SJCRH30 (cell line): ENCODE measurements around the gene RER1. TPM values are rescaled to one million over a fixed set of nuclear protein-coding genes. Genes with fewer than 3 reads are reported as not detected.

Experiments used
- DNase-seq, 2 experiments: peaks; one replicate each; pipeline ENCODE4 v3.0.0-alpha.2; 2015 to 2020
- H3K27ac ChIP-seq: fragments of 250-450 bp; sonication (Bioruptor Pico); 2 replicates; pipeline ENCODE4 v1.5.1; 2020; ENCODE audit warnings: mild to moderate bottlenecking, moderate library complexity
- H3K27me3 ChIP-seq: fragments of 250-450 bp; sonication (Bioruptor Pico); 2 replicates; pipeline ENCODE4 v1.5.1; 2020; ENCODE audit warnings: mild to moderate bottlenecking, moderate library complexity
- H3K36me3 ChIP-seq: fragments of 250-450 bp; sonication (Bioruptor Pico); 2 replicates; pipeline ENCODE4 v1.5.1; 2020; ENCODE audit warnings: mild to moderate bottlenecking, moderate library complexity
- H3K4me1 ChIP-seq: fragments of 250-450 bp; sonication (Bioruptor Pico); 2 replicates; pipeline ENCODE4 v1.5.1; 2020; ENCODE audit warnings: mild to moderate bottlenecking, moderate library complexity
- H3K4me3 ChIP-seq: fragments of 250-450 bp; sonication (Bioruptor Pico); 2 replicates; pipeline ENCODE4 v1.5.1; 2020; ENCODE audit warnings: mild to moderate bottlenecking, moderate library complexity
- H3K9me3 ChIP-seq: fragments of 250-450 bp; sonication (Bioruptor Pico); replicated peaks from 2 replicates; pipeline ENCODE4 v1.5.1; 2020; ENCODE audit warnings: mild to moderate bottlenecking, moderate library complexity
- total RNA-seq: library from RNA; depleted of rRNA; stranded (reverse); fragments of >200 nt; shearing (Covaris generic); gene quantifications from 2 replicates; pipeline ENCODE4 v1.2.3, GENCODE V29; 2014

RER1 gene
- total RNA-seq, 1 experiment from 2014 or later = 145 TPM

- Histone ChIP-seq H3K4me3 (no peak overlapping the region), H3K36me3 (no peaks in the 10 kb centered on the region), H3K27me3 (peaks cover 14% of the 10 kb centered on the region; the same call in 1 of the 2 replicates), H3K4me1 (peaks cover 20% of the 10 kb centered on the region), H3K27ac (no peak overlapping the region), H3K9me3 (no peaks in the 10 kb centered on the region)
- DNase-seq = no peak
Measured at GRCh38 chr1:2377751-2378440, 13.7 kb upstream of the RER1 start.

GRCh38 chr1:2378441-2378851 is 13.2 kb upstream of the RER1 start:
- Histone ChIP-seq H3K4me3 (no peak overlapping the region), H3K27me3 (peaks cover 14% of the 10 kb centered on the region; the same call in 1 of the 2 replicates), H3K27ac (no peak overlapping the region), H3K4me1 (peaks cover 20% of the 10 kb centered on the region), H3K36me3 (no peaks in the 10 kb centered on the region), H3K9me3 (no peaks in the 10 kb centered on the region)
- peak; percentile 63 to 71 for DNase-seq

GRCh38 chr1:2378956-2379732 is 12.5 kb upstream of the RER1 start:
- H3K4me3 ChIP-seq = no peak overlapping the region
- H3K9me3 ChIP-seq = no peaks in the 10 kb centered on the region
- peaks cover 14% of the 10 kb centered on the region; the same call in 1 of the 2 replicates for H3K27me3 ChIP-seq
- no peaks in the 10 kb centered on the region for H3K36me3 ChIP-seq
- DNase-seq = peak; percentile 57 to 65
- H3K27ac ChIP-seq = no peak overlapping the region
- H3K4me1 ChIP-seq = peaks cover 20% of the 10 kb centered on the region

- H3K4me3 ChIP-seq = no peak overlapping the region
- no peaks in the 10 kb centered on the region for H3K36me3 ChIP-seq
- H3K4me1 ChIP-seq = peaks cover 20% of the 10 kb centered on the region
- DNase-seq = no peak
- no peak overlapping the region for H3K27ac ChIP-seq
- H3K27me3 ChIP-seq = peaks cover 14% of the 10 kb centered on the region; the same call in 1 of the 2 replicates
- no peaks in the 10 kb centered on the region for H3K9me3 ChIP-seq
Measured at GRCh38 chr1:2379733-2380404, 11.8 kb upstream of the RER1 start.

- Histone ChIP-seq H3K36me3 (no peaks in the 10 kb centered on the region), H3K9me3 (no peaks in the 10 kb centered on the region), H3K27ac (no peak overlapping the region), H3K27me3 (peaks cover 10% of the 10 kb centered on the region; the same call in 1 of the 2 replicates), H3K4me1 (peaks cover 20% of the 10 kb centered on the region), H3K4me3 (no peak overlapping the region)
- DNase-seq = no peak
Measured at GRCh38 chr1:2380816-2381591, 10.6 kb upstream of the RER1 start.

GRCh38 chr1:2381741-2382620 is 9.7 kb upstream of the RER1 start:
- H3K9me3 ChIP-seq = no peaks in the 10 kb centered on the region
- no peaks in the 10 kb centered on the region for H3K36me3 ChIP-seq
- H3K27ac ChIP-seq = no peak overlapping the region
- DNase-seq = peak; percentile 89 to 91
- H3K4me3 ChIP-seq = no peak overlapping the region
- peaks cover 20% of the 10 kb centered on the region for H3K4me1 ChIP-seq
- peaks cover 9% of the 10 kb centered on the region; the same call in 1 of the 2 replicates for H3K27me3 ChIP-seq

GRCh38 chr1:2382621-2383361 is 8.8 kb upstream of the RER1 start:
- no peak overlapping the region for H3K4me3 ChIP-seq
- H3K27ac ChIP-seq = no peak overlapping the region
- peaks cover 9% of the 10 kb centered on the region; the same call in 1 of the 2 replicates for H3K27me3 ChIP-seq
- H3K4me1 ChIP-seq = peaks cover 20% of the 10 kb centered on the region
- H3K9me3 ChIP-seq = no peaks in the 10 kb centered on the region
- no peaks in the 10 kb centered on the region for H3K36me3 ChIP-seq
- DNase-seq = peak; percentile 47 to 63

GRCh38 chr1:2383576-2383975 is 8.1 kb upstream of the RER1 start:
- Histone ChIP-seq H3K36me3 (no peaks in the 10 kb centered on the region), H3K27me3 (peaks cover 5% of the 10 kb centered on the region; the same call in 1 of the 2 replicates), H3K4me1 (peaks cover 14% of the 10 kb centered on the region), H3K27ac (no peak overlapping the region), H3K9me3 (no peaks in the 10 kb centered on the region), H3K4me3 (no peak overlapping the region)
- no peak for DNase-seq

GRCh38 chr1:2384130-2384860 is 7.3 kb upstream of the RER1 start:
- Histone ChIP-seq H3K27ac (no peak overlapping the region), H3K9me3 (no peaks in the 10 kb centered on the region), H3K36me3 (no peaks in the 10 kb centered on the region), H3K27me3 (no peaks in the 10 kb centered on the region), H3K4me3 (no peak overlapping the region), H3K4me1 (peaks cover 7% of the 10 kb centered on the region)
- DNase-seq = no peak

- Histone ChIP-seq H3K4me3 (no peak overlapping the region), H3K4me1 (peaks cover 5% of the 10 kb centered on the region; the same call in 1 of the 2 replicates), H3K27ac (no peak overlapping the region), H3K27me3 (no peaks in the 10 kb centered on the region), H3K9me3 (no peaks in the 10 kb centered on the region), H3K36me3 (no peaks in the 10 kb centered on the region)
- DNase-seq = no peak
Measured at GRCh38 chr1:2384941-2385481, 6.6 kb upstream of the RER1 start.

- H3K27me3 ChIP-seq = no peaks in the 10 kb centered on the region
- no peaks in the 10 kb centered on the region for H3K9me3 ChIP-seq
- DNase-seq = no peak
- H3K4me3 ChIP-seq = no peak overlapping the region
- no peak overlapping the region for H3K27ac ChIP-seq
- H3K36me3 ChIP-seq = no peaks in the 10 kb centered on the region
- peaks cover 6% of the 10 kb centered on the region; the same call in 1 of the 2 replicates for H3K4me1 ChIP-seq
Measured at GRCh38 chr1:2385606-2386280, 5.9 kb upstream of the RER1 start.
